ENCODE results near the gene CCDC122. TPM values are rescaled to one million over a fixed set of nuclear protein-coding genes. Genes with fewer than 3 reads are reported as not detected.

CCDC122 gene
- total RNA-seq, 1 experiment from 2014 or later: 5.2 TPM

GRCh38 chr13:43792076-43792881 is 87.3 kb downstream of the CCDC122 start:
- intact Hi-C loops (cut with micrococcal nuclease; ENCODE audit: unreplicated experiment): no loop called here
- TF ChIP-seq TCF7L2 (IDR thresholded peaks at IDR 0.05; ENCODE audit: low read depth, low read length): no peak
- H3K4me1 ChIP-seq (ENCODE audit: control insufficient read depth, insufficient read depth, low read length): no peaks in the 10 kb centered on the region
- DNase-seq (ENCODE audit: low read depth, low spot score) (no peak), ATAC-seq (no peak)
- H3K27ac ChIP-seq (ENCODE audit: low read length): no peak overlapping the region
- no peak overlapping the region for H3K4me3 ChIP-seq (ENCODE audit: low read depth in 2 of 2, low read length in 2 of 2)
- BruUV-seq (replicated peaks): no TSS peak
- no peaks in the 10 kb centered on the region for H3K36me3 ChIP-seq (ENCODE audit: control insufficient read depth, insufficient read depth, low read length)
- POLR2A ChIA-PET: no interaction called here
- no peaks in the 10 kb centered on the region for H3K9me3 ChIP-seq (ENCODE audit: control insufficient read depth, insufficient read depth, low read depth, low read length)
- in situ Hi-C loops (cut with HindIII; ENCODE audit: low pct_unique_long_range_greater_than_20kb, low sequenced_read_pairs): no loop called here
- H3K27me3 ChIP-seq (ENCODE audit: control insufficient read depth, insufficient read depth, low read length): no peaks in the 10 kb centered on the region
- CTCF ChIA-PET: no interaction called here

GRCh38 chr13:43787997-43788396 is 91.5 kb downstream of the CCDC122 start:
- H3K27me3 ChIP-seq (ENCODE audit: control insufficient read depth, insufficient read depth, low read length): peaks cover under 1% of the 10 kb centered on the region; the same call in 1 of the 2 replicates
- ATAC-seq (no peak), DNase-seq (ENCODE audit: low read depth, low spot score) (no peak)
- in situ Hi-C loops (cut with HindIII; ENCODE audit: low pct_unique_long_range_greater_than_20kb, low sequenced_read_pairs): no loop called here
- intact Hi-C loops (cut with micrococcal nuclease; ENCODE audit: unreplicated experiment): loop anchor here (10.0 kb wide), 1 partner anchor 703 kb away; no protein-coding TSS in a partner anchor
- TF ChIP-seq REST (IDR thresholded peaks at IDR 0.05; ENCODE audit: insufficient read depth in 1 of 2, low read depth in 2 of 2, low read length in 1 of 2) (no peak), CTCF (IDR thresholded peaks at IDR 0.05) (peak; percentile 52)
- ChIA-PET CTCF (no interaction called here), POLR2A (no interaction called here)
- H3K36me3 ChIP-seq (ENCODE audit: control insufficient read depth, insufficient read depth, low read length): no peaks in the 10 kb centered on the region
- no peak overlapping the region for H3K4me3 ChIP-seq (ENCODE audit: low read depth in 2 of 2, low read length in 2 of 2)
- no TSS peak for BruUV-seq (replicated peaks)
- H3K4me1 ChIP-seq (ENCODE audit: control insufficient read depth, insufficient read depth, low read length): peaks cover 3% of the 10 kb centered on the region; the same call in 1 of the 2 replicates
- H3K27ac ChIP-seq (ENCODE audit: low read length): no peak overlapping the region
- H3K9me3 ChIP-seq (ENCODE audit: control insufficient read depth, insufficient read depth, low read depth, low read length): no peaks in the 10 kb centered on the region

GRCh38 chr13:43787518-43787891 is 92.0 kb downstream of the CCDC122 start:
- POLR2A ChIA-PET: no interaction called here
- no peak overlapping the region for H3K27ac ChIP-seq (ENCODE audit: low read length)

More at GRCh38 chr13:43787518-43787891, 92.0 kb downstream of the CCDC122 start:
- DNase-seq (ENCODE audit: low read depth, low spot score) (no peak), ATAC-seq (no peak)
- TF ChIP-seq POLR2AphosphoS5 (IDR thresholded peaks at IDR 0.05; ENCODE audit: low read depth, low read length): no peak
- no peak for TF ChIP-seq SIN3A (IDR thresholded peaks at IDR 0.05; ENCODE audit: borderline replicate concordance, insufficient read depth, low read depth, low read length)
- no peak for TF ChIP-seq CTCF (IDR thresholded peaks at IDR 0.05)
- TF ChIP-seq REST (IDR thresholded peaks at IDR 0.05; ENCODE audit: insufficient read depth in 1 of 2, low read depth in 2 of 2, low read length in 1 of 2): no peak
- no peak for TF ChIP-seq TCF7L2 (IDR thresholded peaks at IDR 0.05; ENCODE audit: low read depth, low read length)
- intact Hi-C loops (cut with micrococcal nuclease; ENCODE audit: unreplicated experiment) (loop anchor here (10.0 kb wide), 1 partner anchor 703 kb away; no protein-coding TSS in a partner anchor), in situ Hi-C loops (cut with HindIII; ENCODE audit: low pct_unique_long_range_greater_than_20kb, low sequenced_read_pairs) (no loop called here)
- no TSS peak for BruUV-seq (replicated peaks)
- Histone ChIP-seq H3K4me1 (ENCODE audit: control insufficient read depth, insufficient read depth, low read length) (peaks cover 3% of the 10 kb centered on the region; the same call in 1 of the 2 replicates), H3K4me3 (ENCODE audit: low read depth in 2 of 2, low read length in 2 of 2) (peak overlapping the region; percentile 48 to 53), H3K27me3 (ENCODE audit: control insufficient read depth, insufficient read depth, low read length) (peaks cover 2% of the 10 kb centered on the region; the same call in 1 of the 2 replicates), H3K36me3 (ENCODE audit: control insufficient read depth, insufficient read depth, low read length) (no peaks in the 10 kb centered on the region), H3K9me3 (ENCODE audit: control insufficient read depth, insufficient read depth, low read depth, low read length) (no peaks in the 10 kb centered on the region)
- CTCF ChIA-PET: no interaction called here
